ENCODE results near the gene GFRA4.

Gene GFRA4

GRCh38 chr20:3694864-3695263, 31.7 kb upstream of the GFRA4 start:
- no peak for DNase-seq (ENCODE audit: low read depth)

- no peak for DNase-seq (ENCODE audit: low read depth)
Observed at GRCh38 chr20:3693376-3693775, 30.2 kb upstream of the GFRA4 start.

GRCh38 chr20:3692706-3693294, 29.6 kb upstream of the GFRA4 start:
- DNase-seq (ENCODE audit: low read depth): no peak

- no peak for DNase-seq (ENCODE audit: low read depth)
Observed at GRCh38 chr20:3691897-3692296, 28.7 kb upstream of the GFRA4 start.

- DNase-seq (ENCODE audit: low read depth): no peak
Observed at GRCh38 chr20:3691306-3691705, 28.1 kb upstream of the GFRA4 start.

- DNase-seq (ENCODE audit: low read depth): no peak
Observed at GRCh38 chr20:3690413-3690812, 27.2 kb upstream of the GFRA4 start.

- no peak for DNase-seq (ENCODE audit: low read depth)
Observed at GRCh38 chr20:3689978-3690377, 26.8 kb upstream of the GFRA4 start.

GRCh38 chr20:3687655-3688054, 24.5 kb upstream of the GFRA4 start:
- no peak for DNase-seq (ENCODE audit: low read depth)

GRCh38 chr20:3686867-3687321, 23.7 kb upstream of the GFRA4 start:
- DNase-seq (ENCODE audit: low read depth): no peak

- DNase-seq (ENCODE audit: low read depth): no peak
Observed at GRCh38 chr20:3686421-3686820, 23.2 kb upstream of the GFRA4 start.

- no peak for DNase-seq (ENCODE audit: low read depth)
Observed at GRCh38 chr20:3685341-3685740, 22.1 kb upstream of the GFRA4 start.

GRCh38 chr20:3681931-3682781, 19.0 kb upstream of the GFRA4 start, which contains the start of gene ADAM33:
ADAM33 (minus strand) TSS chr20:3682010; CDS start chr20:3682004, 6 bp downstream.
- DNase-seq (ENCODE audit: low read depth): no peak

- DNase-seq (ENCODE audit: low read depth): no peak
Observed at GRCh38 chr20:3681352-3681930, 18.2 kb upstream of the GFRA4 start.

GRCh38 chr20:3680701-3681351, 17.6 kb upstream of the GFRA4 start:
- no peak for DNase-seq (ENCODE audit: low read depth)

GRCh38 chr20:3679749-3680700, 16.8 kb upstream of the GFRA4 start:
- DNase-seq (ENCODE audit: low read depth): no peak

GRCh38 chr20:3678856-3679720, 15.9 kb upstream of the GFRA4 start:
- DNase-seq (ENCODE audit: low read depth): no peak

- no peak for DNase-seq (ENCODE audit: low read depth)
Observed at GRCh38 chr20:3678198-3678597, 15.0 kb upstream of the GFRA4 start.

GRCh38 chr20:3677733-3678132, 14.5 kb upstream of the GFRA4 start:
- DNase-seq (ENCODE audit: low read depth): no peak

GRCh38 chr20:3674995-3675900, 12.0 kb upstream of the GFRA4 start:
- DNase-seq (ENCODE audit: low read depth): no peak
